Suprapubic skin (tissue), 3 donors: Measurements from ENCODE around the gene TNFAIP8L2.

Experiments
- CTCF ChIP-seq, 2 donors: fragments of 200-600 bp in 1 of 2; fragments of 450-650 bp in 1 of 2; sonication (generic) in 1 of 2; IDR thresholded peaks; one replicate each; pipeline ENCODE4 v1.5.1; 2016 to 2019; ENCODE audit warnings: antibody characterized with exemption in 2 of 2, mild to moderate bottlenecking in 1 of 2, moderate library complexity in 1 of 2
- POLR2A ChIP-seq, 2 donors: fragments of 450-650 bp; IDR thresholded peaks; one replicate each; pipeline ENCODE4 v1.6.1; 2017; ENCODE audit warnings: antibody characterized with exemption in 2 of 2, mild to moderate bottlenecking in 2 of 2, moderate library complexity in 2 of 2

- no peak for TF ChIP-seq POLR2A (IDR thresholded peaks at IDR 0.05)
- no peak for TF ChIP-seq CTCF (IDR thresholded peaks at IDR 0.05)
Measured at GRCh38 chr1:151106894-151107293, 49.6 kb upstream of the TNFAIP8L2 start.
